HG03521 (cell line): ENCODE data around the gene TM6SF1.
"Not testable (repeated sequence)": the region's sequence is repeated elsewhere in the genome, so short reads cannot be mapped to it uniquely, and the experiment has no call there.

ENCODE experiments used
- ATAC-seq: cut with Tn5 transposase; IDR thresholded peaks from one replicate; pipeline ENCODE4 v1.9.1; 2021; ENCODE audit warnings: mild to moderate bottlenecking, moderate library complexity; ENCODE audit not compliant: unreplicated experiment

TM6SF1 gene

DNA sequence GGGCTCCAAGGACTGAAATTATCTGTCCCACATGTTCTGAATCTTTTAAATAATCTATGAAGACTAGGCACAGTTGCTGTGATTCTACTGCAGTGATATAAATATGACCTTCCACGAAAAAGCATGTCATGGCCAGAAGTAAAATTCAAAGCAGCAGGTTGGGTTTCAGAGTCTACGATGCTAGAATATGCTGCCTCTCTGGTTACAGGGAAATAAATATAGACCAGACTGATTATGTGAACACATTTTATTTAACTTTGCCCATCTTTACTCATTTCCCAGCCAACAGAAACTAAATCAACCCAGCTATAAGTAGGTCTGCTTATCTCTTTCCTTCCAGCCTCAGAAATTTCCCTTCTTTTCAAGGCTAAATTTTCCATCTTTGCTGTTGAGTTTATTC lies 19.9 kb upstream of the TM6SF1 start:
- no peak for ATAC-seq

DNA sequence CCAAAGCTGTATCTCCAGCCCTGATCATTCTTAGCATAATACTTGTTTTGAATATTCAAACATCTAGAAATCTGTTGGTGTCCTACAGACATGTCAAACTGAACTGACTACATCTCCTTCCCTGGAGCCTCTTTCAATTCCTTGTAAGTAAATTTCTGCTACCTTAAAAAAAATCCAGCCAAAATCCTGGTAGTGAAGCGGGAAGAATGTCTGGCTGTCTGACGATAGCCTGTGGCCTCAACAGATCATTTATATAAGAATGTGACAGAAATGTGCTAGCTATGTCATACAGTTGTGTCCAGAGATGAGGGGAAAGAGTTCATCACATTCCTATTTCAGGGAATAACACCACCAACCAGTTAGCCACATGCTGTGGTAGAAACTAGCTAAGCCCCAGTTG lies 18.6 kb upstream of the TM6SF1 start:
- no peak for ATAC-seq

DNA sequence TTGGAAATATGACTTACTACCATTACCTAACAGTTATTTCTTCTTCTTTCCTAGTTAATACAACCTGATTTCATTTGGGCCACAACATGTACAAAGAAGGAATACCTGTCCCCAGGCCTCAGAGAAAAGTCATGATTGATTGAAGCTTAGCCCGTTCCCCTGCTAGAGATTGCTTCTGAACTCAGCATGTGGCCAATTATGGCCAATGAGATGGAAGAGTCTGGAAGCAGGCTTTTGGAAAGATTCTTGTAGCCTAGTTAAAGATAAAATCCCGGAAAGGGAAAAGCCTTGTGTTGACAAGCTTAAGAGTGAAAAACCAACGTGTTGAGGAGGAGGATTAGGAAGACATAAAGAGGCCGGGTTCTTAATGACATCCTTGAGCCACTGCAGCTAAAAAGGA lies 17.0 kb upstream of the TM6SF1 start:
- no peak for ATAC-seq

DNA sequence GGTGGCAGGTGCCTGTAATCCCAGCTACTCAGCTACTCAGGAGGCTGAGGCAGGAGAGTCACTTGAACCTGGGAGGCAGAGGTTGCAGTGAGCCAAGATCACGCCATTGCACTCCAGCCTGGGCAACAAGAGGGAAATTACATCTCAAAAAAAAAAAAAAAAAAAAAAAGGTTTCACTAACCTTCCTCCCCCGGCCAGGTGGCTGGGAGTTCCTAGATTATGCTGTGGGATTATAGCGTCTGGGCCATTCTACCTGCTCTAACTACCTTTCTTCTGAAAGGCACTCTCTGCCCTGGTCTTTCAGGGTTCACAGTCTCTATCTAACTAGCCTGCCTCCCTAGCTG lies 15.5 kb upstream of the TM6SF1 start:
- ATAC-seq = not testable (repeated sequence)

DNA sequence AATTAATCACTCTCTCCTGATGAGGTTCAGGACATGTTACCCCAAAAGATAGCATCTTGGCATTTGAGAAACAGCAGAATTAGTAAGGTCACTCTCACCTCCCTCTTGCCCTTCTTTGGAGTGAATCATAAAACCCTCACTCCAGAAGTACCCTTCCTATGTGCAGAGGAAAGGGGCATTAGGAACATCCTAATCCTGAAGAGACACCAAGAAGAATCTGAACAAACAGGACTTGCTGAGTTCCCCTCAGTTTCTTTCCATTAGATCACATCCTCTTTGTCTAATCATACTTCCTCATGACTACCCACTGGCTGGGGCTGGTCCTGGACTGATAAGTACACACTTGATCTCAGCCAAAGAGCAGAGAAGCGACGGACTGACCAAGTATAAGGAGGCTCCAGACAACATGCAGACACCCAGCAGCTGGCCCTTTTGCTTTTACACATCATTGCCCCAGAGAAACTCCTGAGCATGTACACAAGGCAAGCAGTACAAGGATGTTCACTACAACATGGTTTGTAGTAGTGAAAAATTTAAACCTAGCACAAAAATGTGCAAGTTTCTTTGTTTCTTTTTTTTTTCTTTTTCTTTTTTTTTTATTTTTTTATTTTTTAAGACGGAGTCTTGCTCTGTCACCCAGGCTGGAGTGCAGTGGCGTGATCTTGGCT lies 15.0 kb upstream of the TM6SF1 start:
- peak; percentile 85 for ATAC-seq

DNA sequence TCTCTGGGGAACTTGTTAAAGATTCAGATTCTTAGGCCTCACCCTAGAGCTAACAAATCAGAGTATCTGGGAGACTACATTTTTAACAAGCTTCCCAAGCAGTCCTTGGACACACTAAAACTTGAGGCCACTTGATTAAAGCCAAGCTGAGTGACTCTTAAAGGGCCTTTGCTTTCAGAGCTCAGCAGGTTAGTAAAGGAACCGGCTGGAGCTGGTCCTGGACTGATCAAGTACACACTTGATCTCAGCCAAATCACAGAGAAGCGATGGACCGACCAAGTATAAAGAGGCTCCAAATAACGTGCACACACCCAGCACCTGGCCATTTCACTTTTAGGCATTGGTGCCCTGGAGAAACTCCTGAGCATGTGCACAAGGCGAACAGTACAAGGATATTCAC lies 12.9 kb upstream of the TM6SF1 start:
- no peak for ATAC-seq

DNA sequence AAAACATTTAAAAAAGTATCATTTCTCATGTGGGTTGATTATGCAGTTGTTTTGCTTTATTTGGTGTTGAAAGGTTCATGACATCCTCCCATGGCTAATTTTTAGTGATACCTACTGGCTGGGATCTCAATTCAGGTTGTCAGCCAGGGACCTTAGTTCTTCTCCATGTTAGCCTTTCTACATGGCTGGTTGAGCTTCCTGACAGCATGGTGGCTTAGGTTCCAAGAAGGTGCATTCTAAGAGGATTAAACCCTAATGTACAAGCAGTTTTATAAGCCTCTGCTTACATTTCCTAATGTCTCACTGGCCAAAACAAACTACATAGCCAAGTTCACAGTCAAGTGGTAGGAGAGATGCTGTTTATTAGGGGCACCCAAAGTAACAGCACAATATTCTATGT lies 9.4 kb upstream of the TM6SF1 start:
- no peak for ATAC-seq

DNA sequence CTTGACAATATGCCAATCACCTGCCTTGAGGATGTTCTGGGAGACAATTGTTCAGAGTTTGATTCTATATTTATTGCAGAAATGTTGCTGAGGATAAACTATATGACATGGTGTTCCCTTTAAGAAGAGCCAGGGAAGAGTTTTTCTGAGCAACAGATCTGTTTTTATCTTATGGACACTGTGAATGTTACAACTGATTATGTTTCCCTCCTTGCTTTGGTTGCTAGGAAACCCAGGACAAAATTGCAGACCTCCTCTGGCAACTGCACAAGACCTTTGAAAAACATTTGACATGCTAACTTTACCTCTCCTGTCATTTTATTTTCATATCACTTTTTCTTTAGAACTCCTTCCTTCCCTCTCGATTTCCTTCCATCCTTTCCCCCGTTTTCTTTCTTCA lies 8.2 kb upstream of the TM6SF1 start:
- ATAC-seq = no peak

DNA sequence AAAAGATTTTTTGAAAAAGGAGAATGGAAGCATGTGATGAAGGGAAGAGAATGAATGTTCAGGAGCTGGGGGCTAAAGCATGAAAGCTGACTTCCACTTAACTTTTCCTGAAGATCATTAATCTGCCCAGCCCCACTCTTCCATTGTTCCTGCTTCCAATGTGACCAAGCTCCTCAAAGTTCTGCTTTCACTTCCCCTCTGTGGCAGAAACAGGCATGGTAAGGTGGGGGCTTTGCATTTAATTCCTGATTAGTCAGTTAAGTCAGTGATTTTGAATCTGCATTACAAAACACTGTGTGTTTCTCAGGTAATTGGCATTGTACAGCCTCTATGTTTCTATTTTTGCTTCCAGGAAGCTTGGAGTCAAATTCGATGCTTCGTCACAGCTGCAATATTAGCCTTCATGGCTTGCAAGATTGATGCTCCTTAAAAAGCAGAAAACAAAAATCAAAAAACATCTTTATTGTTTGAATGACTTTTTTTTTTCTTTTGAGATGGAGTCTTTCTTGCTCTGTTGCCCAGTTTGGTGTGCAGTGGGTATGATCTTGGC lies 7.3 kb upstream of the TM6SF1 start:
- ATAC-seq = no peak

DNA sequence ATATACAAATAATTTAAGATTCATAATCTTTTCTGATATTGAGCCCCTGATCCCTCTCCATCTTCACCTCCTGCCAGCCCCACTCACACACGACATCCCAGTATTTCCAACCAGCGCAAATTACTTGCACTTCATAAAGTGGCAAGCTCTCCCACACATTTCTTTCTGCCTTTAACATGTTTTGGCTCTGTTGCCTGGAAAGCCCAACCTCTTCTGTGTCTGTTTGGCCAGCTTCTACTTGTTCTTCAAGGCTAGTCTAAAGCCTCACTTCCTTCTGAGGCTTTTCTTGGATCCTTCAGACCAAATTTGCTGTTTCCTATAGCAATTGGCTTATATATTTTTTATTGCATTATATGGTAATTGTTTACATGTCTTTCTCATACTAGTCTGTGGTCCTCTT lies 5.1 kb upstream of the TM6SF1 start:
- ATAC-seq = no peak

DNA sequence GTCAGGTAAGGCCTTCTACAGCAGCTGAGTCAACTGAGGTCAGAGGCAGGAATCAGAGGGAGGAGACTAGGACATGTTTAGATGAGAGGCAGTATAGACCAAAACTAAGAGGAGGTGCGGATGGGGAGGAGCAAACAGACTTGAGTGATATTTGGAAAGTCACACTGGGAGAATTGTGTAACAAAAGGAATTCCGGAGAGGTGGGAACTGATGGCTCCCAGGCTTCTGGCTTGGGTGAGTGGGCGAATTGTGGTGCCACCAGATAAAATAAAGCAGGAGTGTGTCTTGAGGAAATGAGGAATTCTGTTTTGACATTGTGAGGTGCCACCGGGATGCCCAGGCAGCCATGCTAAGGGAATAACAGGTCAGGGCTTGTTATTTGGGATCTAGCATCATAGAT lies 3.3 kb upstream of the TM6SF1 start:
- ATAC-seq = no peak

DNA sequence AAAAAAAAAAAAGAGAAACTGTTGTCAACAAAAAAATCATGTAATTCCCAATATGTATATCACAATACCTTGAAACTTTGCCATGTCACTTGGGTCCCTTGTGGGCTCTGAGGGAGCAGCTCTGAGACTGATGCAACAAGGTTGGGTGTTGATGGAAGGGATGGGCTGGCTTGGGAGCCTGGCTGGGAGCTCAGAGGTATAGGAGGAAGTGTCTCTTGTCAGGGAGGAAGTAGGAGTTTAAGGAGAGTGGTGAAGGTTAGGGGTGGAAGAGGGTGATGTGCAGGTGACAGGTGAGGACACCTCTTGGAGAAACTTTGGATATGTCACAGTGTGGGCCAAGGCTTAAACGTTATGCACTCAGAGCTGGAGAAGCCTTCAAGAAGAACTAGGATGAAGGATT lies 2.0 kb upstream of the TM6SF1 start:
- no peak for ATAC-seq

DNA sequence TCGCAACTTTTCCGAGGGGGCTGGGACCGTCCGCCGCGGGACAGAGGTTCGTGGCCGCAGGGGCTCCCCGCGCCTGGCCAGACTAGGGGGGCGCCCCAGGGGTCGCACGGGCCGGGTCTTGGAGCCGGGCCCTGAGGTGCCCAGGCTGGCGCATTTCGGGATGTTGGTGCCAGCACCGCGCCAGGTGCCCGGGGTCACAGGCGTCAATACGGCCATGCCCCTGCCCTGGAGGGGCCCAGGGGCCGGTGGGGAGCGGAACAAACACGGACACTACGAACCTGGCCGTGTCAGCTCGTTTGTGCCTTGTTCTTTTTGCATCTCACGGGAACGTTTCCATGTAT lies 366 bp downstream of the TM6SF1 start:
- no peak for ATAC-seq

DNA sequence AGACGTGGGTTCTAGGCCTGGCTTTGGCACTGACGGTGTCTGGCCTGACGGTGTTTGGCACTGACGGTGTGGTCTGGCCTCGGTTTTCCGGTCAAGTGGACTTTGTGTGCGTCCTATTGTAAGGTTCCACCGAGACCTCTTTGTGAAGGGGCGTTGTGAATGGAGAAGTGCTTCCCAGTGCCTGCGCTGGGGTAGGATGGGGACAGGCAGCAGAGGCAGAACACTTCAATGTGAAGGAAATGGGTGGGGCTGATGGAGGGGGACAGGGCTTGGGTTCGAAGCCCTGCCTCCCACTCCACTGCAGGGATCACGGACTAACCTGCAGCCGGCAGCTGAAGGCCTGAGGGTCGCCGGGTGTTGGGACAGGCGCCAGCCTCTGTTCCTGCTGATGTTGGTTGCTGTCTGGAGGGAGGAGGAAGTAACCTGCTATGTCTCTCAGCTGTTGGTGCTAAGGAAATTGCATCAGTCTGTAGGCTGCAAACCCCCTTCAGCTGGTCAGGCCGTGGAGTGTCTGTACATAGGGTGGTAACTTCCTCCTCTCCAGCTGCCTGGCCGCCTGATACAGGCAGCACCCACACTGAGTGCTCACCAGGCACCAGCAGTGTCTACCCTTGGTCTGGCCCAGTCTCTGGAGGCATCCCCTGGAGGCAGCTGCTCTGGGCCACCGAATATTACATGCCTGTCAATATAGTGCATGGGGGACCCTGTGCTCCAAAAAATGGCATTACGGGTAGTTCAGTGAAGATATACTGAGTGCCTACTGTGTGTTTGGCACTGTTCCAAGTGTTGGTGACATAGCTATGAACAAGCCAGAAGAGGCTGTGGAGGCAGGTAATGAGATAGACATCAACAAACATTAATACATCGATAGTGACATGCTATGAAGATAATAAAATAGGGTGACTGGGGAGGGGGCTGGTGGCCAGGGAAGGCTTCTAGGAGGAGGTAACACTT lies 1.1 kb downstream of the TM6SF1 start:
- no peak for ATAC-seq

DNA sequence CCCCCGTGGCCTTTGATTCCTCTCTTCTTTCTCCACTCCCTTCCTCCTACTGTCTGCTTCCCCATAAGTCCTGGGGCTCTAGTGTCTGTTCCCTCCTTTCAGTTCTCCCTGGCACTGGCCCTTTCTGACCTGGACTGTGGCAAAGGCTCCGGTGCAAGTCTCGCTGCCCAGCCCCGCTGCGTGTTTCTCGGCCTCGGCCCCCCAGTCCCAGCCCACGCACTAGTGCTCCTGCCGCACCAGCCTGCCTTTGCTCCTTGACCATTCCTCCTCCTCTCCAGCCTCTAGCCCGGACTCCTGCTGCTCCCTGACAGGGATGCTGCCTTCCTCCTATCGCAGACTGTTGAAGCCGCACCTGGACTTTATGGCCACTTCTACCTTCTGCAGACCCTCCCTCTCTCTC lies 2.1 kb downstream of the TM6SF1 start:
- no peak for ATAC-seq

DNA sequence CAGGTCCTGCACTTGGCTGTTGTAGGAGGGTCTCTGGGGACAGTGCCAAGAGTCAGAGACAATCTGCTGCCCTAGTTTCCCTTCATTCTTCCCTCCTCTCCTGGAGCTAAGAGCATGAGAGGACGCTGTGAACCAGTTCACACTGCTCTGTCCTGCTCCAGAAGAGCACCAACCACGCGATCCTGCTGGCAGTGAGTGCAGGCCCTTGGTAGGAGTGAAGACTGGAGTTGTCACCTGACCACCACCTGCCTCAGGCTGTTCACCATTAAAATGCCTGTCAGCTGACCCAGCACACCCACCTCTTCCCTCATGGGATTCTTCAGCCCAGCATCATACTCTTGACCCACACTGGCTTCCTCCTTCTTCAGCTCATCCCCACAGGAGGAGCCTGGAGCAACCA lies 2.9 kb downstream of the TM6SF1 start:
- ATAC-seq = no peak

DNA sequence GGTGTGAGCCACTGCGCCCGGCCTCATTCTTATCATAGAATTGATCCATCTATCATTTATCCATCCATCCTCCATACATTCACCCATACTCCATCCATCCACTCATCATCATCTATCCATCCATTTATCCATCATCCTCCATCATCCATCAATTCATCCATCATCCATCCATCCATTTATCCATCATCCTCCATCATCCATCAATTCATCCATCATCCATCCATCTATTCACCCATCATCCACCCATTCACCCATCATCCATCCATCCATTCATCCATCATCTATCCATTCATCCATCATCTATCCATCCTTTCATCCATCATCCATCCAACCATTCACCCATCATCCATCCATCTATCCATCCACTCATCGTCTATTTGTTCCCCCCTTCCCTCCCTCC lies 3.7 kb downstream of the TM6SF1 start:
- no peak for ATAC-seq

DNA sequence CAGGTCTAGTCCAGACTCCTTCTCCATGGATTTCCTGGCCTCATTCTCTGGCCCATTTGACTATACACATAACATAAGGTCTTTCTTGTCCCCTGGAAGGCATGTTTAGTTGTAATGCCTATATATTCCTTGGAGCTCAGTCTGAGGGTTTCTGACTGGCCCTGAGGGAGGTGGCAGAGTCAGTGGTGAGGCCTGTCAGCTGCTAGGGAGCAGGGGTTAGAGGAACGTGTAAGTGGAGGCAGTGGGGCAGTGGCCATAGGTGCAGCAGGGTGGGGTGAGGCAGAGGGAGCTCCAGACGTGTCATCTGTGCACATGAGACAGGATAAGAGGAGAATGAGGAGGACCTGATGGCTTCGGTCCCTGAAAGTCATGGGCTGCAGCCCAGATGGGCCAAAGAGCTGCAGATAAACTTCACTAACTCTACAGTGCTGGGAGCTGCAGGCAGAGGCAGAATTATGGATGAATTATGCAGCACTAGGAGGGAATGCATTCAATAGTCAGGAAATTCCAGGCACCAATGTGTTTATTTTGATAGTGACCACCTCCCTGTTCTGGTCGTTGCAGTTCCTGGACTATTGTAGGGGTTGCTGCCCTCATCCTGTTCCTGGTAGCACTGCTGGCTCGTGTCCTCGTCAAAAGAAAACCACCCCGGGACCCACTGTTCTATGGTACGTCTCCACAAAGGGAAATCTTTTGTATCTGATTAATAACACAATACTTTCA lies 4.9 kb downstream of the TM6SF1 start:
- ATAC-seq = no peak

DNA sequence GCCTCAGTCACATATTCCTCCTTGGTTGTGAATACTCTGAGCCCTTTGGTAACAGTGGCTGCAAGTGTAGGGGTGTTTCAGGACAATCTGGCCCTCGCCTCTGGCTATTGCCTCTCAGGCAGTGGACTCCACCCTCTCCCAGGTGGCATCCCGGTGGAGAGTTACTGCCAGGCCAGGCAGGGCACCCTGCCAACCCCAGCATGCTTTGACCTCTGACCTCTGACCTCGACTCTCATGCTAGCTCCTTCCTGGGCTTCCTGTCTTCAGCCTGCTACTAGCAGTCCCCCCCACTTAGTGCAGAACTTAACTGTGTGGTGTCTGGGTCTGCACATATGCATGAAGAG lies 5.5 kb downstream of the TM6SF1 start:
- no peak for ATAC-seq

DNA sequence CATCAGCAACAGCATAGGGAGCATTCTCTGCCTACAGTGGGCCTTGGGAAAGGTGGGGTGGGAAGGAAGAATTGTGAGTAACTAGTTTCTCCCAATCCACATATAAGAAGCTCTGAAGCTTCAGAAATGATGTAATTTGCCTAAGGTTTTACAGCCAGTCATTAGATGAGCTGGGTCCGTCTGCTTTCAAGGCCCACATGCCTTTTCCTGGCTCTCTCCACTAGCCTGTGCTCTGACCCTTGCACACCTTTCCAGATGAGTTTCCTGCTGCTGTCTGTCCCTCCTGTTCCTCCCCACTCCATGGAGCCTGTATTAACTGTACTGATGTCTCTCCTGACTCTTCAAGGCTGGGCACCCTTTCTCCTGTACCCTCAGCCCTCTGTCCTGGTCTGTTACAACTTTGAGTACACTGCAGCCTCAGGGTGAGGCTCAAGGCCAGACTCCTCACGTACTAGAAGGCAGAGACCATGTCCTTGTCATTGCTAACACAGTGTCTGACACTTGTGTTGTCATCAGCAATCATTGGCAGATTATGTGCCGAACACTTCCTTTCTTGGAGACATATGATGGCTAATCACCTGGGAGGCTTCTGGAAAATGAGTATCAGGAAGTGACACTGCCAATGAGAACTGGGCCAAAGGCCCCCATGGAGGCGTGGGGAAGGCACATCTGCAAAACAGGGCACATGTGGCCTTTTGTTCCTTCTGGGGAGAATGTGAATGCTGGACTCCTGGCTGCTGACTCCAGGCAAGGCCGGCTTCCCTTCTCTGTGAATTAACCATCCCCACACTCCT lies 6.6 kb downstream of the TM6SF1 start:
- ATAC-seq = no peak

DNA sequence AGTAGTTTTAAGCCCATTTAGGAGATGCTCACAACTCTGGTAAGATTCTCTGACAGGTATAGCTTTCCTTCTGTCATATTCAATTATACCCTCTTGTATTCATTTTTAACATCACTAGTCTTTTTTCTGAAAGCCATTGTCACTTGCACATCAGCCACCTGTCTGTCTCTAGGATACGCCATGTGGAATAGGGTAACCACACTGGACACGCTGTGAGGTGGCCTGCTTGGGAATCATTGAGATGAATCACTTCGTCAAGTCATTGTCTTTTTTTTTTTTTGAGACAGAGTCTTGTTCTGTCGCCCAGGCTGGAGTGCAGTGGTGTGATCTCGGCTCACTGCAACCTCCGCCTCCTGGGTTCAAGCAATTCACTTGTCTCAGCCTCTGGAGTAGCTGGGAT lies 7.4 kb downstream of the TM6SF1 start:
- ATAC-seq = no peak
